Progenitor cell of endocrine pancreas (in vitro differentiated cells): ENCODE measurements around the gene PRDM5. TPM values are rescaled to one million over a fixed set of nuclear protein-coding genes. Genes with fewer than 3 reads are reported as not detected.

Experiments used
- DNase-seq: peaks from one replicate; pipeline ENCODE4 v3.0.0; 2021; ENCODE audit warnings: low spot score; ENCODE audit not compliant: unreplicated experiment
- H3K27ac Mint-ChIP-seq: 2 replicates; pipeline ENCODE4 v1.8.0; 2021; ENCODE audit warnings: mild to moderate bottlenecking, moderate library complexity, mixed read lengths
- H3K27me3 Mint-ChIP-seq: 2 replicates; pipeline ENCODE4 v1.8.0; 2021; ENCODE audit warnings: mixed read lengths
- H3K36me3 Mint-ChIP-seq: 2 replicates; pipeline ENCODE4 v1.8.0; 2022; ENCODE audit warnings: mixed read lengths; ENCODE audit not compliant: insufficient read depth
- H3K4me1 Mint-ChIP-seq: 2 replicates; pipeline ENCODE4 v1.8.0; 2021; ENCODE audit warnings: low read depth, mixed read lengths
- H3K4me3 Mint-ChIP-seq: 2 replicates; pipeline ENCODE4 v1.8.0; 2021; ENCODE audit warnings: low read depth, mild to moderate bottlenecking, moderate library complexity, mixed read lengths
- H3K9me3 Mint-ChIP-seq: 2 replicates; pipeline ENCODE4 v1.8.0; 2021; ENCODE audit warnings: low read depth, mixed read lengths
- total RNA-seq: library from RNA; stranded (reverse); gene quantifications from 2 replicates; pipeline ENCODE4 v1.2.1, GENCODE V29; 2021
- TF ChIP-seq, protein P1 (sequence below): fragments of 200-600 bp; sonication (generic); IDR thresholded peaks from one replicate; pipeline ENCODE4 v1.5.0; 2021; ENCODE audit warnings: antibody characterized with exemption, mild to moderate bottlenecking; ENCODE audit not compliant: unreplicated experiment

The PRDM5 gene
- total RNA-seq, 1 donor from 2014 or later: 18.9 TPM

GRCh38 chr4:120796271-120796670 lies 126.3 kb downstream of the PRDM5 start:
- Mint-ChIP-seq H3K27me3 (no peaks in the 10 kb centered on the region), H3K9me3 (no peaks in the 10 kb centered on the region), H3K4me1 (no peaks in the 10 kb centered on the region), H3K4me3 (no peak overlapping the region), H3K27ac (no peak overlapping the region), H3K36me3 (peaks cover 4% of the 10 kb centered on the region)
- no peak for DNase-seq
- TF ChIP-seq, protein P1, sequence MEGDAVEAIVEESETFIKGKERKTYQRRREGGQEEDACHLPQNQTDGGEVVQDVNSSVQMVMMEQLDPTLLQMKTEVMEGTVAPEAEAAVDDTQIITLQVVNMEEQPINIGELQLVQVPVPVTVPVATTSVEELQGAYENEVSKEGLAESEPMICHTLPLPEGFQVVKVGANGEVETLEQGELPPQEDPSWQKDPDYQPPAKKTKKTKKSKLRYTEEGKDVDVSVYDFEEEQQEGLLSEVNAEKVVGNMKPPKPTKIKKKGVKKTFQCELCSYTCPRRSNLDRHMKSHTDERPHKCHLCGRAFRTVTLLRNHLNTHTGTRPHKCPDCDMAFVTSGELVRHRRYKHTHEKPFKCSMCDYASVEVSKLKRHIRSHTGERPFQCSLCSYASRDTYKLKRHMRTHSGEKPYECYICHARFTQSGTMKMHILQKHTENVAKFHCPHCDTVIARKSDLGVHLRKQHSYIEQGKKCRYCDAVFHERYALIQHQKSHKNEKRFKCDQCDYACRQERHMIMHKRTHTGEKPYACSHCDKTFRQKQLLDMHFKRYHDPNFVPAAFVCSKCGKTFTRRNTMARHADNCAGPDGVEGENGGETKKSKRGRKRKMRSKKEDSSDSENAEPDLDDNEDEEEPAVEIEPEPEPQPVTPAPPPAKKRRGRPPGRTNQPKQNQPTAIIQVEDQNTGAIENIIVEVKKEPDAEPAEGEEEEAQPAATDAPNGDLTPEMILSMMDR: no peak

- TF ChIP-seq, protein P1: no peak
- no peak overlapping the region for H3K27ac Mint-ChIP-seq
- no peaks in the 10 kb centered on the region for H3K27me3 Mint-ChIP-seq
- no peak overlapping the region for H3K4me3 Mint-ChIP-seq
- peaks cover 1% of the 10 kb centered on the region for H3K36me3 Mint-ChIP-seq
- no peak for DNase-seq
- H3K9me3 Mint-ChIP-seq: no peaks in the 10 kb centered on the region
- no peaks in the 10 kb centered on the region for H3K4me1 Mint-ChIP-seq
Measured at GRCh38 chr4:120785202-120785601, 137.3 kb downstream of the PRDM5 start.

- Mint-ChIP-seq H3K27me3 (no peaks in the 10 kb centered on the region), H3K9me3 (no peaks in the 10 kb centered on the region), H3K27ac (no peak overlapping the region), H3K4me1 (no peaks in the 10 kb centered on the region), H3K4me3 (no peak overlapping the region), H3K36me3 (no peaks in the 10 kb centered on the region)
- no peak for DNase-seq
- TF ChIP-seq, protein P1: no peak
Measured at GRCh38 chr4:120777459-120777858, 145.1 kb downstream of the PRDM5 start.

DNA sequence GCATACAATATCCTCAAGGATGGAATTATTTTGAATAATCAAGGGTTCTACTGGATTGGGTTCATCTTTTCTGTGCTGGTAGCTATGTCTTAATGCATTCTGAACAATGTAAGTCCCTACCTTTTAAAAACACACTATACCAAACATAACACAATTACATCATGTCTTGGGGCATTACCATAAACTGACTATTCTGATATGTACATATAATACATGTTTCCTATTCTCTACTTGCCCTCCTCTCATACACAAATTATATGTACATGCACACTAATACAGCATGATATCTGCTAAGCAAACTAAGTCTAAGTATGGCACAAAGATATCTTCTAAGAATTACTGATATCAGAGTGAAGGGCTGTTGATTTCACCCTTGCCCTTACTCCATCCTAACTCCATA lies 147.1 kb downstream of the PRDM5 start:
- no peaks in the 10 kb centered on the region for H3K27me3 Mint-ChIP-seq
- TF ChIP-seq, protein P1: no peak

GRCh38 chr4:120773641-120774040 lies 148.9 kb downstream of the PRDM5 start:
- Mint-ChIP-seq H3K9me3 (peaks cover 3% of the 10 kb centered on the region), H3K27me3 (no peaks in the 10 kb centered on the region), H3K4me1 (peaks cover 3% of the 10 kb centered on the region), H3K36me3 (peaks cover 5% of the 10 kb centered on the region), H3K27ac (no peak overlapping the region), H3K4me3 (no peak overlapping the region)
- TF ChIP-seq, protein P1: no peak
- DNase-seq: no peak

More for the DNA sequence above, 147.1 kb downstream of the PRDM5 start:
- Mint-ChIP-seq H3K27ac (no peak overlapping the region), H3K4me1 (no peaks in the 10 kb centered on the region), H3K4me3 (no peak overlapping the region), H3K9me3 (no peaks in the 10 kb centered on the region), H3K36me3 (peaks cover 3% of the 10 kb centered on the region)
- no peak for DNase-seq
